ENCODE measurements around the gene ZC4H2.

GRCh38 chrX:65014230-65014629, 38.0 kb upstream of the ZC4H2 start:
- TF ChIP-seq CTCF (conservative IDR thresholded peaks at IDR 0.05; ENCODE audit: low read depth, low read length) (no peak), POLR2A (IDR thresholded peaks at IDR 0.05; ENCODE audit: low read depth, low read length) (no peak), USF2 (IDR thresholded peaks at IDR 0.05; ENCODE audit: low read depth, low read length) (no peak), RFX5 (IDR thresholded peaks at IDR 0.05; ENCODE audit: low read depth, low read length) (no peak), MXI1 (IDR thresholded peaks at IDR 0.05; ENCODE audit: borderline replicate concordance, low read depth, low read length) (no peak)

Measured in IMR-90 (cell line).